BJ (cell line): ENCODE measurements around the gene NLRP5. TPM values are rescaled to one million over a fixed set of nuclear protein-coding genes. Genes with fewer than 3 reads are reported as not detected.

ENCODE experiments used
- CTCF ChIA-PET: fragments of 350-600 bp; formaldehyde crosslinking; extraction: SDS; loops from one replicate; lab custom pipeline; 2021; ENCODE audit warnings: antibody characterized with exemption, inconsistent platforms; lab: Yijun Ruan, JAX
- POLR2A ChIA-PET: fragments of 300-600 bp; sonication (Branson Sonifier 250); formaldehyde crosslinking; extraction: SDS; loops from one replicate; lab custom pipeline; 2021; ENCODE audit warnings: antibody characterized with exemption; lab: Charles Lee
- DNase-seq: peaks from one replicate; pipeline ENCODE4 v3.0.0-alpha.2; 2011; ENCODE audit warnings: low read depth
- H3K27me3 ChIP-seq: 2 replicates; pipeline ENCODE4 v1.6.0; 2011; ENCODE audit warnings: low read length; ENCODE audit not compliant: control insufficient read depth, insufficient read depth
- H3K36me3 ChIP-seq: 2 replicates; pipeline ENCODE4 v1.5.1; 2011; ENCODE audit warnings: low read length; ENCODE audit not compliant: control insufficient read depth, insufficient read depth
- H3K4me3 ChIP-seq: 2 replicates; pipeline ENCODE4 v1.5.1; 2011; ENCODE audit warnings: low read depth, mild to moderate bottlenecking, control low read depth, low read length
- polyA plus RNA-seq: library from polyadenylated mRNA; depleted of rRNA; stranded (reverse); fragments of >200 nt; gene quantifications from 2 replicates; pipeline ENCODE4 v1.2.3, GENCODE V29; 2011
- TF ChIP-seq, protein P1 (sequence below): IDR thresholded peaks from 2 replicates; pipeline ENCODE4 v1.5.1; 2011; ENCODE audit warnings: low read depth, mild to moderate bottlenecking, control low read depth, inconsistent platforms, low read length, moderate library complexity; ENCODE audit not compliant: insufficient read depth

Gene NLRP5
- polyA plus RNA-seq, 1 experiment = not detected

DNA sequence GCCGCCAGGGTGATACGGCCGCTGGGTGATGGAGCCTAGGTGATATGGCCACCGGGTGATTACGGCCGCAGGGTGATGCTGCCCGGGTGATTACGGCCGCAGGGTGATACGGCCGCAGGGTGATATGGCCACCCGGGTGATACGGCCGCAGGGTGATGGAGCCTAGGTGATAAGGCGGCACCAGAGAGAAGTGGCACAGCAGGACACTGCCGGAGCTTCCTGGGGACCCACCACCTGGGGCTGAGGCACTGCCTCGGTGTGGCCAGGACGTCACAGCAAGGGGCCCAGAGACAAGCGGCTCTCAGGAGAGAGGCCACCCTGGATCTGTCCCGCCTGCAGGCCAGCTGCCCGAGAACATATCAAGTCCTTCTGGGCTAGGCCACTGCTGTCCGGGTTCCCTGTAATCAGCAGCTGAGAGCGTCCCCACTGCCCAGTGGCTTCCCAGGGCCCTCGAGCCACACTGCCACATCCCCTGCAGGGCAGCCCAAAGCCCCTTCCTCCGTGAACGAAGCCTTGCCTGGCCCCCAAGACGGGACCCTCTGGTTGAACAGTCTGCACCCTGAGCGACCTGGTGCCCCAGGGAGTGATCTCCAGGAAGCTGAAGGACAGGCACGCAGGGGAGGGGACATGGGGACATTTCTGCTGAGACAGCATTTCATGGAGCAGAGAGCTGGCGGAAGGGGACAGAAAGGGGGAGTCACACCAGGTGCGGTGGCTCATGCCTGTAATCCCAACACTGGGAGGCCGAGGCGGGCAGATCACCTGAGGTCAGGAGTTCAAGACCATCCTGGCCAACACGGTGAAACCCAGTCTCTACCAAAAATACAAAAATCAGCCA lies 112.4 kb downstream of the NLRP5 start:
- no peak for DNase-seq
- peaks cover 21% of the 10 kb centered on the region for H3K36me3 ChIP-seq

GRCh38 chr19:56099638-56100539 lies 113.3 kb downstream of the NLRP5 start:
- ChIA-PET POLR2A (no interaction called here), CTCF (no interaction called here)
- TF ChIP-seq, protein P1, sequence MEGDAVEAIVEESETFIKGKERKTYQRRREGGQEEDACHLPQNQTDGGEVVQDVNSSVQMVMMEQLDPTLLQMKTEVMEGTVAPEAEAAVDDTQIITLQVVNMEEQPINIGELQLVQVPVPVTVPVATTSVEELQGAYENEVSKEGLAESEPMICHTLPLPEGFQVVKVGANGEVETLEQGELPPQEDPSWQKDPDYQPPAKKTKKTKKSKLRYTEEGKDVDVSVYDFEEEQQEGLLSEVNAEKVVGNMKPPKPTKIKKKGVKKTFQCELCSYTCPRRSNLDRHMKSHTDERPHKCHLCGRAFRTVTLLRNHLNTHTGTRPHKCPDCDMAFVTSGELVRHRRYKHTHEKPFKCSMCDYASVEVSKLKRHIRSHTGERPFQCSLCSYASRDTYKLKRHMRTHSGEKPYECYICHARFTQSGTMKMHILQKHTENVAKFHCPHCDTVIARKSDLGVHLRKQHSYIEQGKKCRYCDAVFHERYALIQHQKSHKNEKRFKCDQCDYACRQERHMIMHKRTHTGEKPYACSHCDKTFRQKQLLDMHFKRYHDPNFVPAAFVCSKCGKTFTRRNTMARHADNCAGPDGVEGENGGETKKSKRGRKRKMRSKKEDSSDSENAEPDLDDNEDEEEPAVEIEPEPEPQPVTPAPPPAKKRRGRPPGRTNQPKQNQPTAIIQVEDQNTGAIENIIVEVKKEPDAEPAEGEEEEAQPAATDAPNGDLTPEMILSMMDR = no peak
- Histone ChIP-seq H3K36me3 (peaks cover 21% of the 10 kb centered on the region), H3K4me3 (no peak overlapping the region), H3K27me3 (no peaks in the 10 kb centered on the region)
- no peak for DNase-seq

More for the DNA sequence above, 112.4 kb downstream of the NLRP5 start:
- POLR2A ChIA-PET = no interaction called here
- TF ChIP-seq, protein P1 = no peak
- Histone ChIP-seq H3K27me3 (no peaks in the 10 kb centered on the region), H3K4me3 (no peak overlapping the region)
- CTCF ChIA-PET = no interaction called here

DNA sequence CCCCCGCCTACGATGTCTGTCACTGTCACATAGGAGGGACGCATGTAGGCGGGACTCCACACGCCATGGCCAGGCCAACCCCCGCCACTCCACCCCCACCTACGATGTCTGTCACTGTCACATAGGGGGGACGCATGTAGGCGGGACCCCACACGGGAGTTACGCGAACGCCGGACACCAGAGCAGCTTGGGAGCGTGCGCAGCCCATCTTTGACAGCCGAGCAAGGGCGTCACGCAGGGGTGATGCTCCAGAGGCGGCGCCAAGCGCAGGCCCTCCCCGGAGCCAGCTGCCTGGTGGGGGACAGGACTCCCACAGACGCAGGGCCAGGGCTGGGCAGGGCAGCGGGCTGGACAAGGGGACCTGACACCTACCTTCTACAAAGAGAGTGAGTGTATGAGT lies 114.5 kb downstream of the NLRP5 start:
- TF ChIP-seq, protein P1 = no peak
- H3K4me3 ChIP-seq = no peak overlapping the region
- ChIA-PET POLR2A (no interaction called here), CTCF (no interaction called here)
- H3K27me3 ChIP-seq = no peaks in the 10 kb centered on the region
- no peak for DNase-seq
- peaks cover 18% of the 10 kb centered on the region for H3K36me3 ChIP-seq

- TF ChIP-seq, protein P1 = no peak
- ChIA-PET CTCF (interaction anchor here (1.1 kb wide), 1 partner anchor 21 kb away, joined by 3 read pairs; no protein-coding TSS in a partner anchor), POLR2A (no interaction called here)
- H3K4me3 ChIP-seq = no peak overlapping the region
- no peaks in the 10 kb centered on the region for H3K27me3 ChIP-seq
- no peak for DNase-seq
- peaks cover 18% of the 10 kb centered on the region for H3K36me3 ChIP-seq
These were observed 115.4 kb downstream of the NLRP5 start for GRCh38 chr19:56101746-56102535.
